ENCODE measurements around the gene MYO1E.
"Not testable (repeated sequence)": the region's sequence is repeated elsewhere in the genome, so short reads cannot be mapped to it uniquely, and the experiment has no call there.

- TF ChIP-seq CTCF, POLR2AphosphoS5, POLR2A (IDR thresholded peaks at IDR 0.05): not testable (repeated sequence)
Observed at GRCh38 chr15:59125683-59126082, 247.0 kb downstream of the MYO1E start.

All from gastroesophageal sphincter (tissue), 3 donors.